GM12864 (cell line): ENCODE results near the gene TIMM50.

ENCODE experiments used
- DNase-seq: peaks from one replicate; pipeline ENCODE4 v3.0.0-alpha.2; 2011; ENCODE audit warnings: low read depth
- H3K4me3 ChIP-seq: 2 replicates; pipeline ENCODE4 v1.5.1; 2011; ENCODE audit warnings: mild to moderate bottlenecking, low read depth, low read length, control low read depth
- TF ChIP-seq, protein P1 (sequence below): IDR thresholded peaks from 2 replicates; pipeline ENCODE4 v1.5.1; 2011; ENCODE audit warnings: low read depth, mild to moderate bottlenecking, moderate library complexity, low read length, control low read depth, inconsistent platforms; ENCODE audit errors: missing control alignments

TIMM50 gene

GRCh38 chr19:39463403-39463802 is 17.2 kb upstream of the TIMM50 start:
- TF ChIP-seq, protein P1, sequence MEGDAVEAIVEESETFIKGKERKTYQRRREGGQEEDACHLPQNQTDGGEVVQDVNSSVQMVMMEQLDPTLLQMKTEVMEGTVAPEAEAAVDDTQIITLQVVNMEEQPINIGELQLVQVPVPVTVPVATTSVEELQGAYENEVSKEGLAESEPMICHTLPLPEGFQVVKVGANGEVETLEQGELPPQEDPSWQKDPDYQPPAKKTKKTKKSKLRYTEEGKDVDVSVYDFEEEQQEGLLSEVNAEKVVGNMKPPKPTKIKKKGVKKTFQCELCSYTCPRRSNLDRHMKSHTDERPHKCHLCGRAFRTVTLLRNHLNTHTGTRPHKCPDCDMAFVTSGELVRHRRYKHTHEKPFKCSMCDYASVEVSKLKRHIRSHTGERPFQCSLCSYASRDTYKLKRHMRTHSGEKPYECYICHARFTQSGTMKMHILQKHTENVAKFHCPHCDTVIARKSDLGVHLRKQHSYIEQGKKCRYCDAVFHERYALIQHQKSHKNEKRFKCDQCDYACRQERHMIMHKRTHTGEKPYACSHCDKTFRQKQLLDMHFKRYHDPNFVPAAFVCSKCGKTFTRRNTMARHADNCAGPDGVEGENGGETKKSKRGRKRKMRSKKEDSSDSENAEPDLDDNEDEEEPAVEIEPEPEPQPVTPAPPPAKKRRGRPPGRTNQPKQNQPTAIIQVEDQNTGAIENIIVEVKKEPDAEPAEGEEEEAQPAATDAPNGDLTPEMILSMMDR = no peak

DNA sequence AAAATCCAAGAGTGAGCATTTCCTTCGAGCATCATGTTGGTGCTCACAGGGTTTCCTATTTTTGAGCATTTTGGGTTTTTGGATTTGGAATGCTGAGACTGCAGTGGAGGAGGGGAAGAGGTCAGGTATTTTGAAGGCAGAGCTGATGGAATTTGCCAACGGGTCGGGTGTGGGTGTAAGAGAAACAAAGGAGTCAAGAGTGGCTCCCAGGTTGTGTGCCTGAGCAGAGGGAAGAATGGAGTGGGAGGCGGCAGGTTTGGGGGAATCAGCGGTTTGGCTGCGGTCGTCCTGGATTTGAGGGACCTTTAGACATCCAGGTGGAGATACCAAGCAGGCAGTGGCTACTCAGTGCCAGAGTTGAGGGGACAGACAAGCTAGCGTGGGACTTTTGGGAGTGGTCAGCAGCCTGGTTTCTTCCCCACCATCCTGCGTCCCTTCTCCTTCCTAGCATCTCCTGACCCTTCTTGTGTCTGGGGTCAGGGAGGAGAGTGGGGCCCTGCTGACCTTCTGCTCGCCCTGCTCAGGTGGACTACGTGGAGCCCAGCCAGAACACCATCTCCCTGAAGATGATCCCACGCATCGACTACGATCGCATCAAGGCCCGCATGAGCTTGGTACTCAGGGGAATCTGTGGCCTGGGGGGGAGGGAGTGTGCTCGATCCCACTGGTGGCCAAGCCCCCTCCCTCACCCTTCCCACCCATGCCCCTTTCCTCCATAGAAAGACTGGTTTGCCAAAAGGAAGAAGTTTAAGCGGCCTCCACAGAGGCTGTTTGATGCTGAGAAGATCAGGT is 14.5 kb upstream of the TIMM50 start:
- H3K4me3 ChIP-seq = no peak overlapping the region
- no peak for DNase-seq

More at GRCh38 chr19:39463403-39463802, 17.2 kb upstream of the TIMM50 start:
- no peak overlapping the region for H3K4me3 ChIP-seq
- DNase-seq = no peak

GRCh38 chr19:39467941-39468340 is 12.7 kb upstream of the TIMM50 start:
- H3K4me3 ChIP-seq = no peak overlapping the region
- DNase-seq = no peak
- TF ChIP-seq, protein P1 = no peak

More for the DNA sequence above, 14.5 kb upstream of the TIMM50 start:
- TF ChIP-seq, protein P1 = no peak

- H3K4me3 ChIP-seq = no peak overlapping the region
- TF ChIP-seq, protein P1 = no peak
- no peak for DNase-seq
Measured at GRCh38 chr19:39469036-39469435, 11.6 kb upstream of the TIMM50 start.

GRCh38 chr19:39469567-39469966 is 11.1 kb upstream of the TIMM50 start:
- no peak for DNase-seq
- no peak overlapping the region for H3K4me3 ChIP-seq
- TF ChIP-seq, protein P1 = no peak

GRCh38 chr19:39470724-39471339 is 9.8 kb upstream of the TIMM50 start:
- DNase-seq = no peak
- no peak overlapping the region for H3K4me3 ChIP-seq
- TF ChIP-seq, protein P1 = no peak
